Neural progenitor cell (in vitro differentiated cells): ENCODE measurements around the gene UPF2.

ENCODE experiments used
- EZH2phosphoT487 ChIP-seq: fragments of 200-600 bp; sonication (generic); IDR thresholded peaks from 2 replicates; pipeline ENCODE4 v1.6.1; 2017; ENCODE audit warnings: antibody characterized with exemption
- TF ChIP-seq, protein P1 (sequence below): fragments of 200-600 bp; sonication (generic); IDR thresholded peaks from 2 replicates; pipeline ENCODE4 v1.5.1; 2017; ENCODE audit warnings: antibody characterized with exemption, mild to moderate bottlenecking

DNA sequence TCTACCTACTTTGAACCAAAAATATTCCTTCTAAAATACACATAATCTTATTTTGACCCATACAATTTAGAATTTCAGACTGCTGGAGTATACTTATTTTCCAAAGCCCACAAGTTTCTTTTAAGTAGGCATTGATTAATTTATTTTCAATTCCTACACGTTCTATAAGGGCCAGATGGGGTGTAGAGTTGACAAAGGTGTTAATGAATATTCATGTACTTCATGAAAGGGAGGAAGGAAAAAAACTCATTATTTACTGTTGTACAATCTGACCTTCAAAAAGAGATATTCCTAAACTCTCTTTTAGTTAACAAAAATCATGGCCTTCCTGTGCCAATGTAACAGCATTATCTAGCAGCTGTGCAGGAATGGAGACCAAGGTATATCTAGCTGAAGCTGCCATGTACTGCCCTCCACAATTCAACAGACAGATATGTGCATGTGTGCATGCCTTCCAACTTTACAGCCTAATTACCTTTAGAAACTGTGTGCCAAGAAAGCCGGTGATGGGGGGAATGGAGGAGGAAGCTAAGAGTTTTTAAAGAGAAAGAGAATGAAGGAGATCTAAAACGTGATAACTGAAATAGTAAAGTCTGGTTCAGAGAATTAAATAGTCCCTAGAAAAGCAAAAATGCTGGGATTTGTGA, 108.9 kb downstream of the UPF2 start:
- TF ChIP-seq, protein P1, sequence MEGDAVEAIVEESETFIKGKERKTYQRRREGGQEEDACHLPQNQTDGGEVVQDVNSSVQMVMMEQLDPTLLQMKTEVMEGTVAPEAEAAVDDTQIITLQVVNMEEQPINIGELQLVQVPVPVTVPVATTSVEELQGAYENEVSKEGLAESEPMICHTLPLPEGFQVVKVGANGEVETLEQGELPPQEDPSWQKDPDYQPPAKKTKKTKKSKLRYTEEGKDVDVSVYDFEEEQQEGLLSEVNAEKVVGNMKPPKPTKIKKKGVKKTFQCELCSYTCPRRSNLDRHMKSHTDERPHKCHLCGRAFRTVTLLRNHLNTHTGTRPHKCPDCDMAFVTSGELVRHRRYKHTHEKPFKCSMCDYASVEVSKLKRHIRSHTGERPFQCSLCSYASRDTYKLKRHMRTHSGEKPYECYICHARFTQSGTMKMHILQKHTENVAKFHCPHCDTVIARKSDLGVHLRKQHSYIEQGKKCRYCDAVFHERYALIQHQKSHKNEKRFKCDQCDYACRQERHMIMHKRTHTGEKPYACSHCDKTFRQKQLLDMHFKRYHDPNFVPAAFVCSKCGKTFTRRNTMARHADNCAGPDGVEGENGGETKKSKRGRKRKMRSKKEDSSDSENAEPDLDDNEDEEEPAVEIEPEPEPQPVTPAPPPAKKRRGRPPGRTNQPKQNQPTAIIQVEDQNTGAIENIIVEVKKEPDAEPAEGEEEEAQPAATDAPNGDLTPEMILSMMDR: no peak
- no peak for TF ChIP-seq EZH2phosphoT487
